Astrocyte of the hippocampus (primary cell): ENCODE data around the gene FBLN2.

Experiments used
- DNase-seq: peaks from one replicate; pipeline ENCODE4 v3.0.0; 2011; ENCODE audit warnings: low read depth, low spot score

The FBLN2 gene

DNA sequence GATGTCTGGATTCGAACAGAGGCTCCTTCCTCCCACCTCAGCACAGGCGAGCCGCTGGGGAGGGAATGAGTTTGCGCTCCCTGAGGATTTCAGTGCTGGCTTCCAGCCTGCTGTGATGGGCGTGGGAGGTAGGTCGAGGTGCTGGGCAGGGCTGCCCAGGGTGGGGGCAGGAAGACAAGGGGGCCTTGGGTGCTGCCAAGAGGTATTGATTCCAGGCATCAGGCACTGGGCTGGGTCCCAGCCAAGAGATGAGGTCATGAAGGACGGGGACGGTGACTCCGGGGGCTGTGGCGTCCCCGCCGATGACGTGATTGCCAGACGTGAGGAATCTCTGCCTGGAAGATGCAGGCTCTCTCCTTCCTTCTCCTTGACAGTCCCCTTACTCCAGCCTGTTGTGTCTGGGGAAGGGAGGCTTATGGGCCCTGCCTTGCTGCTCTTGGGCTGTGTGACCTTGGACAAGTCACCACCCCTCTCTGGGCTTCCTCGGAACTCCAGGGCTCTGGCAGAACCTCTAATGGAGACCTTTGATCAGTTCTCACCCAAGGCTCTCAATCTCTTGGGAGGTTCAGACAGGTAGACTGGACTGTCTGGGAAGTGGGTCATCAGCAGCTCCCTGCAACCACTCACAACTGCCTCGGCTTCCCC is 116.8 kb downstream of the FBLN2 start:
- DNase-seq, result no peak

DNA sequence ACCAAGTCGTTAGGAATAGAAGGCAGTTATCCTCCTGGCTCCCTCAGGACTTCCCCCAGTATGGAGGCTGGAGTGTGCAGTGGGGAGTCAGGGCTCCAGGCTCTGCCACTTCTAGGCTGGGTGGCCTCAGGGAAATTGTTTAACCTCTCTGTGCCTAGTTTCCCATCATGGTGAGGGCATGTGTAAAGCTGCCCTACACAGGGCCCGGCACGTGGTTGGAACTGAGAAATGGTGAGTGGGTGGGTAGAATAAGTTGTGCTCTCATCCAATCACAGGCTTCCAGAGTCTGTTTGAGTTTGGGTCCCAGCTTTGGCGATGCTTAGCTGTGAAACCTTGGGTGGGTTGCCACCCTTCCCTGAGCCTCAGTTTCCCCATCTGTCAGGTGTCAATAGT is 117.3 kb downstream of the FBLN2 start:
- DNase-seq, result no peak

DNA sequence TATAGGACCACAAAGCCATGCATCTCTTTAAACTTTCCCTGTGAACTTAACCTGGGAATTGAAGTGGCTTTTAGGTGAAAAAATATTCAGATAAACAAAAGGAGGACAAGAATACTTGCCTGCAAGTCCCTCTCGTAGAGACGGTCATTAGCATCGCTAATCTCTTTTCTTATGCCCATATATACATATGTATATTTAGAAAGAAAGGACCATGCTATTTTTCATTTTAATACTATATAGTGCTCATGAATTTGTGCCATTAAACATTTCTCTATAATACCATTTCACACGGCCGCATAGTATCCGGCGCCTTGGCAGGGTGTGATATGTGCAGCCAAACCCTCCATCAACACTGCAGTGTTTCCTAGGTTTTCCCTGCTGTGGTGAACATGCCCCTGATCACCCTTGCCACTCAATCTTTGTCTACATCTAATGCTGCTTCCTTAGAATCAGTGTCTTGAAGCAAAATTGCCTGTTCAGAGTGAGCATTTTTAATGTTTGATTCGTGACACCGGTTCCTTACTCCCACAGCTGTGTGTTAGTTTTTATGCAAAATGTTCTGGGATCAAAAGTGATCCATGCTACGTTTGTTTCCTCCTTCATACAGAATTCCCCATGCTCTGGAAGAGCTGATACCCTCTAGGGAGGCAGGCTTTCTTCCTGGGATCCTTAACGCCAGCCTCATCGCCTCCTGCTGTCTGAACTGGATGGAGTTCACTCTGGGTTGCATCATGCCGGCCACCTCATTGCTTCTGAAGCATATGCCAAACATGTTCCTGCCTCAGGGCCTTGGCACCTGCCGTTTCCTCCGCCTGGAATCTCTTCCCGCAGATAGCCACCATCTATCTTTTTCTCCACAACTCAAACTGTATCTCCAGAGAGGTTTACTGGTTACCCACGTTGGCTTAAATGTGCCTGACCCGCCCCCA is 118.1 kb downstream of the FBLN2 start:
- no peak for DNase-seq

DNA sequence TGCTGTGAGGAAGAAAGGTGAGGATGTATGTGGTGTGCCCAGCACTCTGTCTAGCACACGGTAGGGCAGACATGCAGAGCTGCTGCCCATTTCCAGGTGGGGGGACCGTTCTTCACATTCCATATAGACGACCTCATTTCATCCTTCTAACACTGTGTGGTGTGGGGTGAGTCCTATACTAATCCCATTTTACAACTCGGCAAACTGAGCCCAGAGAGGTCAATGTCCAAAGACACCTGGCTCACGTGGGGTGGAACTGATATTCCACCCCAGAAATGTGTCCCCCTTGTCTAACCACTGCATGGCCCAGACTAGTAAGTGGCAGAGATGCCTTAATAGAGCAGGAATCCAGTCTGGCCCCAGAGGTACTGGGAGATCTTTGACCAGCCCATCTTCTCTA is 119.2 kb downstream of the FBLN2 start:
- DNase-seq, result no peak

DNA sequence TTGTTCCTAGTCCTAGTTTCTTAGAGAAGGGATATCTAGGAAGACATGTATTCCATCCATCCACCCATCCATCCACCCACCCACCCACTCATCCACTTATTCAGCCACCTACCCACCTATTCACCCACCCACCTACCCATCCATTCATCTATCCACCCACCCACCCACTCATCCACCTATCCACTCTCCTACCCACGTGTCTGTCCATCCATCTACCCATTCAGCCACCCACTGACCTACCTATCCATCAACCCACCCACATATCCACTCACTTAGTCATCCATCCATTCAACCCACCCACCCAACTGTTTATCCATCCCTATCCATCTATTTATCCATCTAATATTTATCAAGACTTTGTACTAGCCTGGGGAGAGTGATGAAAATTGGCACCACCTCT is 120.5 kb downstream of the FBLN2 start:
- DNase-seq, result no peak

DNA sequence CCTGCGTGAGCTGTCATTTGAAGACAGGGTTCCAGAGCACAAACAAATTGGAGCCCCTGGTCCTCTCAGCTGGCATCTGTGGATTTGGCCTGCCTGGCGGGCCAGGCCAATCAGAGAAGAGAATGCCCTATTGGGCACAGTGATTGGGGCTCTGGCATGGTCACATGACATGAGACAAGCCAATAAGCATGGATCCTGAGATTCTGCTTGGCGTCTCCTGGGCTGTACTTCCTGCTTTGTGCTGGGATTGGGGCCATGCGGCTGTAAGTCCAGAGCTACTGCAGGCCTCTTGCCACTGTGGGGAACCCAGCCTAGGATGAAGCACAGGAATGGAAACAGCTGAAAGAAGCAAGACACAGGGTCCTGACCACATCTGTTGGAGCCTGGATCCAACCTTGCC is 121.4 kb downstream of the FBLN2 start:
- DNase-seq, result no peak

DNA sequence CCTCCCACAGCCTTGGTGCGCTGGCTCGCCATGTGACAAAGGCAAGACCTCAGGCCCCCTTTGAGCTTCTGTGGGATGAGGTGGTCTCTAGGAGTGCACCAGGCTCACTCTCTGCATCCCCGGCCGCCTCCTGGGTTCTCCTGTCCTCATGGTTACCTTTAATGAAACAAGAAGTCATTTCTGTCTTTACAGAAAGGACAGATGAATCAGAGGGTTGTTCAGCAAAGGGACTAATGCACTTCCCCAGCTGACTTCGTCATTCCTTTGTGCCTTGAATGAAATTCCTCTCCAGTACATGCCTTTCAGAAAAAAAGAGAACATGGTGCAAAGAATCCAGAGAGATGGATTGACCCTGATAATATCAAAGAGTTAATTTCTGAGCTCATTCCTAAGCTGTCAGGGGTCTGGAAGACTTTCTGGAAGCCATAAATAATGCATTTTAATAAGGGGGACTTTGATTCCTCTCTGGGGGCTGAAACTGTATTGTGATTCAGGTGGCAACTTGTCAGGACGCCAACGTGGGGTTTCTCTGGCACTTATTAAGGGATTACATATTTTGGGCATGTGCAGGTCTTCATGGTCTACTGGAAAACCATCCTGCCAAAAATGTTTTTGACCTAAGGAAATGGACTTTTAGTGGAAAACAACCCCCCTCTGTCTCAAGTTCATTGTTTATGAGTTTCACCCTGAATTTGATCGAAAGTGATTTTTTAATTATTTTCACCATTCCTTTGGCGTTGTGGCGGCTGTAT is 122.7 kb downstream of the FBLN2 start:
- DNase-seq, result peak; percentile 69

DNA sequence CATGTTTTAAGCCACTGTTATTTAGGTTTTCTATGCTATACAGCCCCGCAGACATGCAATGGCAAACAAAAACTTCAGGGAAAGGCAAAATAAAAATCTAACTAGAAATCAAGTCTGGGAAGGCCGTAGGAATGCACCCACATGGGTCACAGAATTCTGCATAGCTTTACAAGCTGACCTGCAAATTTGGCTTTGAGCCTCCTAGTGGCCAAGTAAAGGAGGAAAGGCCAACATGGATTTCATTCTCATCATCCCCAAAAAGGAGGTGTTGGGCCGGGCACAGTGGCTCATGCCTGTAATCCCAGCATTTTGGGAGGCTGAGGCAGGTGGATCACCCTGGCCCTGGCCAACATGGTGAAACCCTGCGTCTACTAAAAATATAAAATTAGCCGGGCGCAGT is 124.3 kb downstream of the FBLN2 start:
- no peak for DNase-seq

DNA sequence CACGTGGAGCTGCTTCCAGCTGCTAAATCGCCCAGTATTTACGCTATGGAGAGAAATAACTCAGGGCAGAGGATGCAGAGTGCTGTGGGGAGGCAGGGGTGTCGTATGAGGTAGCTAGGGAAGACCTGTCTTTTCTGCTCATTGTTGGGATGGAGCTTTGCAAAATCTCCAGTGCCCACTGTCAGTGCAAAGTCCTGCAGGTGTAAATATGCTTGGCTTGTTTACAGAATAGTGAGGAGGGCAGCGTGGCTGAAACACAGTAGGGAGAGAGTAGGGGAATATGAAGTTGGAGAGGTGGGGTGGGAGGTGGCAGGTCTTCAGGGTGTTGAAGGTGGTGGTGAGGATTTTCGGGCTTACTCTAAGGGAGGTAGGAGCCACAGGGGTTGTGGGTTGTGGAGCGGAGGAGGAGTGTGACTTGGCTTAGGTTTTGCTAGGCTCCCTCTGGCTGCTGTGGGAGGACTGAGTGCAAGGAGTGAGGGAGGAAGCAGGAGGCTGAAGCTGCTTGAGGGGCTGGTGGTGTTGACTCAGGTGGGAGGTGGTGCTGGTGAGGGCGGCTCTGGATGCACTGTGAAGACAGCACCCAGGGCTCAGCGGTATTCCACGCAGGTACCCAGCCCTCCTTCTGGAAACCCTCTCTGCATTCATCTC is 125.7 kb downstream of the FBLN2 start:
- no peak for DNase-seq

DNA sequence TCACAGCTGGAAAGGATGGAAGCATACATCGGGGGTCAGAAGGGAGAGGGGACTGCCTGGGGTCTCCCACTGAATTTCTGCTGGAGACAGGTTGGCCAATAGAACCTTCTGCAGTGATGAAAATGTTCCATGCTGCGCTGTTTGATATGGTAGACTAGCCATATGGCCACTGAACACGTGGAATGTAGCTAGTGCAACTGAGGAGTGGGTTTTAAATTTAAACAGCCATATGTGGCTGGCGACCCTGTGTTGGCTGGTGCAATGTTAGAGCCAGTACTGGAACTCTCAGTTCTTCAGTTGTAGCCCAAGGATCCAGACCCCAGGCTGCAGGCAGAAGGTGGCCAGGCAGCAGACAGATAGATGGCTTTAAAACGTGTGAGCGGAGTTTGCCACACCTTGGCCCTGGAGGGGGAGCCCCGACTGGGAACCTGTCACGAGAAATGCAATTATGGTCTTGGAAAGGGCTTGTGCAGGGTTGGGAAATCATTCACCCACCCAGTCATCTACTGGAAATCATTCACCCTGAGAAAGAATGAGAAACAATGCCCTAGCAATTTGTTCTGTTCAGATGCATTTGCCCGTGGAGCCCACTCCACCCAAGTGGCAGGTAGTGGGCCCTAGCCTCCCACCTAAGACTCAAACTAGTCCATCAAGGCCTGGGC is 127.6 kb downstream of the FBLN2 start:
- no peak for DNase-seq

DNA sequence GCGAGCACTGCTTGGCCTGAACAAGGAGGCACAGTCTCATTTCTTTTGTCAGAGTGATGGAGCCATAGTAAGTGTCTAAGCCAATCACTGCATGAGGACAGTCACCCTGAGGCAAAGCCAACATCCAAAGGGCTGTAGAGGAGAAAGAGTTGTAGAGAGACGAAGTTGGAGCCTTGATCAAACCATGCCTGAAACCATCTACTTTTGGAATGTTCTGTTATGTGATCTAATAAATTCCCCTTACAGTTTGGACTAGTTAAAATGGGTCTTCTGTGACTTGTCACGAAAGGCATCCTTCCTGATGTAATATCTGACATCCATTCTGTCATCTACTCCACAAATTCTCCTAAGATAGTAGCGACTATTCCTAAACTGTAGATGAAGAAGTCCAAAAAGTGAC is 128.3 kb downstream of the FBLN2 start:
- DNase-seq, result no peak

DNA sequence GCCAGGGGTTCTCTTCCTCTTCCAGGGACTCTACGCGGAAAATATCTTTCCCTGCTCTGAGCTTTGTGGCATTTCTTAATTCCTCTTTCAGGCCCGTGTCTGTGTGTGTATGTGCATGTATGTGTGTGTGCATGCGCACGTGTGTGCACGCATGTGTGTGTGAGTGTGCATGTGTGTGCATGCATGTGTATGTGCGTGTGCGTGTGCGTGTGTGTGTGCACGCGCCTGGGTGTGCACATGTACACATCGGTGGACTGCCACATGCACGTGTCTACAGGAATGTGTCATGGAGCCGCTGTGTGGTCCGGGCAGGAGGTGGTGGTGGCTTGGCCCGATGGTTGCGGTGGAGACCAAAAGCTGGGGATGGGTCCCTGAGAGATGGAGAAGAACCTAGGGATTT is 133.0 kb downstream of the FBLN2 start:
- DNase-seq, result no peak

DNA sequence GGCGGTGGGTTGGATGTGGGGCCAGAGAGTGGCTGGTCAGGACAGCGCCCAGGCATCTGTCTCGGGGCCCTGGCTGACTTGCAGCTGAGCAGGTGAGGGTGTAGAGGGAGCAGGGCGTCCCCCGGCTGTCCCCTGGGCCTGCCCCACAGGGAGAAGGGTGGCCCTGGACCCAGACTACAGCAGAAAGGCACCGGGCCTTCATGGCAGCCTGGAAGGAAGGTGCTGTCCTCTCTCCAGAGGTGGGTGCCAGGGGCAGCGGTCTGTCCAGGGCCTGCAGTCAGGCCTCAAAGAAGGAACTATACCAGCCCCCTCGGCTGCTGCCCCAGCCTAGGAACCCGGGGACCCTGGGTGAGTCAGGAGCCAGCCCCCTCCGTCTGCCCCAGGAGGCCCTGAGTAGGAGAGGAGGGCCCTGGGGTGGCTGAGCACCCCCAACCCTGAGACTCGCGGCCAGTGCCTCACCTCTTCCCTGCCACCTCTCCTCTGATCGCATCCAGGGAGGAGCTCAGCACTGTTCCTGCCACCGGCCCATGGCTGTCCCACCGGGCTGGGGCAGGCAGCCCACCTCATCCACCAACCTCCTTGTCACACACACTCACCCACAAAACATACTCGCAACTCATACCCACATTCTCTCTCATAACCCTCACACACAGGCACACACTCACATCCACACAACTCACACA is 133.5 kb downstream of the FBLN2 start:
- no peak for DNase-seq

DNA sequence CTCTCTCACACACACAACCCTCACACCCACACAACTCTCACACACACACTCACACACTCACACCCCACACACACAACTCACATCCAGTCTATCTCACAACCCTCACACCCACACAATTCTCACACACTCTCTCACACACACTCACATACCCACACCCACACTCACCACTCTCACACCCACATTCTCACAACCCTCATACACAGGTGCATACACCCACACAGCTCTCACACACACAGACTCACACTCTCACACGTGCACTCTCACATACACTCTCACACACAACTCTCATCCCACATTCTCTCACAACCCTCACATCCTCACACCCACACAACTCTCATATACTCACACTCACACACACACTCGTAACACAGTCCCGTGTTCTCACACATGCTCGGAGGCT is 134.4 kb downstream of the FBLN2 start:
- no peak for DNase-seq

DNA sequence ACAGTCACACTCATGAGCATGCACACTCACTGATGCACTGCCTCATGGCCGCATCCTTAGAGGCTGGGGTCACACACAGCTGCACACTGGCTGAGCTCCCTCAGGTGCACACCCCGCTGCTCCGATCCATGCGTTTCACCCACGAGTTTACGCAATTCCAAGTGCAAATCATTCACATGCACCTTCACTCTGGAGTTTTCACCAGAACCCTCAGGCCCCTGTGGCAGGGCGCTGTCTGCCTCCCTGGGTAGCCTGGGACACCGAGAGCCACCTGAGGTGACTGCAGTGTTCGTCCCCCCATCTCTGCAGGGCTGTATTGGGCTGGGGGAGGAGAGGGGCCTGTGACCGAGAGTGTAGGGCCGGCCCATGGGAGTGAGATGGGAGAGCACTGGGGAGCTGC is 134.8 kb downstream of the FBLN2 start:
- no peak for DNase-seq

DNA sequence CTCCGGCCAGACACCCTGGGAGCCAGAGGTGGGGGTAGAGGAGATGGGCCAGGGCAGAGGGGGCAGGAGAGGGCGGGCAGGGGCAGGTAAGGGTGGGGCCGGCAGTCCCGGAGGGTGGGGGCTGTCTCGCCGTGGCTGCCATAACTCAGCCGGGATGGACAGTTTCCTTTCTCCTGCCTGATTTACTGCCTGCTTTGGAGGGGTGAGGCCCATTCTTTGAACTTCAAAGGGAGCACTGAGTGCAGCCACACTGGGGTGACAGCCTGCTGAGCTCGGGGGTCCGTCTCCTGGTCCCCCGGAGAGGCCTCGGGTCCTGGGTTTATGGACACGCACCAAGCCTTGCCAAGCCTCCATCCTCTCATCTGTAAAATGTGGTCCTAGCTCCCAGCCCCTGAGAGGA is 135.4 kb downstream of the FBLN2 start:
- DNase-seq, result no peak

DNA sequence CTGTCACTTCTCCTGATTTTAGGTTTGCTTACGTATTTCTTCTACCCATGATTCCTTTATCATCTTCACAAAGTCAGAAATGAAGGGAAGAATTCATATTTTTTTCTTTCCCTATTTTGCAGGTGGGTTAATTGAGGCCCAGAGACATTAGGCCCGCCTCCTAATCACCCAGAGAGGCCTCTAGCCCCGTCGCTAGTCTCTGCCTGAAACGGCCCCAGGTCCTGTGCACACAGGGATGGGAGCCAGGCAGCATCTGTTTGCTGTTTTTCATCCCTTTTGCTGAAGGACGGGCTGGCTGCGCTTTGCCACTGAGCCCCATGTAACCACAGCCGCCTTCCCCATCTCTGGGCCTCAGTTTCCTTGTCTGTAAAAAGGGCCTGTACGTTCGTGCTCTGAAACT is 135.9 kb downstream of the FBLN2 start:
- no peak for DNase-seq

DNA sequence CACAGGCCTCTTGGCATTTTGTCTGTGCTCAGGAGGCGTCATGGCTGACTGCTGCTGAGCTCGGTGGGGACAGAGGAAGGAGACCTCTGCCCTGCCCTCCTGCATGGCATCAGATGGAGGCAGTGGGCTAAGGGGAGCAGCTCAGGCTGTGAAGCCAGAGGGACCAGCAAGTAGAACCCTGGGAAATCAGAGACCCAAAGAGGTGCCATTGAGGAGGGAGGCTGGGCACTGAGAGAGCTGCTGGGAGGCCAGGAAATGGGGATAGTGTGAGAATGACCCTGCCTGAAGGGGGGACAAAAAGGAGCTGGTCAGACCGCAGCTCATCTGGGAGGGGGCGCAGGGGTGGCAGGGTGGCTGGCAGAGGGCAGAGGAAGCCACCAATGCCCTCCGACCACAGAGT is 136.8 kb downstream of the FBLN2 start:
- DNase-seq, result no peak

DNA sequence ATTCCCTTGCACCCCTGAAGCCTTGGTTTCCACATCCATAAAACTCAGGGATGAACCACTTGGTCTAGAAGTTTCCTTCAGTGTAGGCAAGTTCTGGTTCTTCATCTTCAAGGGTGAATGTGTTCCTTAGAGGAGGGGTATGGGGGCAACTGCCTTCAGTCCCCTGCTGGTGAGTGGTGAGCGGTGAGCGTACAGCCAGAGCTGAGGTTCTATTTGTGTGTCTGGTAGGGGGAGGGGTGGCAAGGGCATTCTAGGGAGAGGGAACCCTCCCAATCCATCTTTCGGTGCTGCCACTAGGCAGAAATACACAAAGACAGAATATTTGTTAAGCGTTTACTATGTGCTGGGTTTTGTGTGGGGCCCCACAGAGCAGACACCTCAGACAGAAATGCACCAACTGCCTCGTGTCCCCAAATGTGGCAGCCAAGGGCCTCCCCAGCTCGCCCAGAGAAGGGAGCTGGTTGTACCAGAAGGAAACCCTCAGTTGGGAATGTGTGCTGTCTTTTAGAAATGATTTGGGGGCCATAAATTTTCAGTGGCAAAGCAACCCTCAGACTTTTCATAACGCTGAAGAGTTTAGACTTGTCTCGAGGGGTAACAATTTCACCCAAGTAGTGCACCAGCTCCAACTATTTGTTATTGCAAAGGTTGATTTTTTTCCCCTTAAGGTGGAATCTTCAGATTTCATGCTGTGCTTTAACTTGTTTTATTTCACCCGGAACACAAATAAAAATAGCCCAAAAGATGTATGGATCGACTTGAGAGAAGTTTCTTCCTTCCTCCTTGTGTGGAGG is 137.6 kb downstream of the FBLN2 start:
- DNase-seq, result no peak

DNA sequence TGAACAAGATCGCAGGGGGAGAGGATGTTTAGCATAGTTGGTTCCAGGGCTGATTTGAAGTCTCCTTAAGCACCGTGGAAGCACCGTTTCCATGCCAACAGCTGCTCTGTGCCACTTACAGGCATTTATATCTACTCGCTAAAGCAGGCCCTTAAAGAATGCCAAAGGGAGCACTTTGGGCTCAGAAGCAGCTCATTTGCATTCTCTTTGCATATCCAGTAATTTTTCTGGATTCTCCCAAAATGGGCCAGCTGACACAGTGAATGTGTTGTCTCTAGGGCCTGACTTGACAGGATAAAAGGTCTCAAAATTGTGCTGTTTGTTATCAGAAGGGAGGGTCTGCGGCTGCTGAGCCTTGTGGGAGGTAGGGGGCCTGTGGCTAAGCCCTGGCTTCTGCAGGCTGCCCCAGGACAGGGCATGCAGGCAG is 138.6 kb downstream of the FBLN2 start:
- peak; percentile 63 for DNase-seq
